Measurements from ENCODE around the gene EGFL8. TPM values are rescaled to one million over a fixed set of nuclear protein-coding genes. Genes with fewer than 3 reads are reported as not detected.
A peak's percentile ranks its signal among the peaks of the same experiment; 100 is the strongest.
"Not testable (repeated sequence)": the region's sequence is repeated elsewhere in the genome, so short reads cannot be mapped to it uniquely, and the experiment has no call there.

EGFL8 gene
- total RNA-seq, 1 donor from 2014 or later: 3.4 TPM

DNA sequence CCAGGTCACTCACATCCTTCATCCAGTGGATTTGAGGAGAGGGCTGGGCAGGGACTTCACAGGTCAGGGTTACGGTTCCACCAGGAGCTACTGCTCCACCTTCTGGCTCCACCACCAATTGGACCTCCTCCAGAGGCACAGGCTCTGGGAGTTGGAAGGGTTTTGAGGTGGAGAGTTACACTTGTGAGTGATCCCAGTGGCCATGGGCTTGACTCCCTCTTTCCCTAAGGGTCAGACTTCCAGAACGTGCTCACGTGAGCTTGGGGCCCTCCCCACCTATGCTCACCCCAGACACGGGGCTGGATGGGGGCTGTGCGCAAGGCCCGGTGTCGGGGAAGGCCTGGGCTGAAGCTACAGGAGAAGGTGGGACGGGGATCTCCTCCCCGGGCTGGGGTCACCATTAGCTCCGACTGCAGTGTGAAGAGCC, 18.2 kb downstream of the EGFL8 start:
- DNase-seq (no peak), ATAC-seq (ENCODE audit: low read depth) (no peak)

GRCh38 chr6:32183030-32183429, 18.6 kb downstream of the EGFL8 start:
- Mint-ChIP-seq H3K4me1 (peaks cover 46% of the 10 kb centered on the region), H3K4me3 (no peak overlapping the region), H3K27me3 (no peaks in the 10 kb centered on the region), H3K27ac (no peak overlapping the region), H3K9me3 (no peaks in the 10 kb centered on the region), H3K36me3 (ENCODE audit: low read depth) (peaks cover 82% of the 10 kb centered on the region)
- POLR2A ChIA-PET: interaction anchor here (1.1 to 2.2 kb wide), 3 partner anchors 7 to 12 kb away, joined by 5 to 19 read pairs (median 9); partner anchors contain the start of genes GPSM3 and PBX2
- ATAC-seq (ENCODE audit: low read depth) (no peak), DNase-seq (no peak)
- TF ChIP-seq, protein P1, sequence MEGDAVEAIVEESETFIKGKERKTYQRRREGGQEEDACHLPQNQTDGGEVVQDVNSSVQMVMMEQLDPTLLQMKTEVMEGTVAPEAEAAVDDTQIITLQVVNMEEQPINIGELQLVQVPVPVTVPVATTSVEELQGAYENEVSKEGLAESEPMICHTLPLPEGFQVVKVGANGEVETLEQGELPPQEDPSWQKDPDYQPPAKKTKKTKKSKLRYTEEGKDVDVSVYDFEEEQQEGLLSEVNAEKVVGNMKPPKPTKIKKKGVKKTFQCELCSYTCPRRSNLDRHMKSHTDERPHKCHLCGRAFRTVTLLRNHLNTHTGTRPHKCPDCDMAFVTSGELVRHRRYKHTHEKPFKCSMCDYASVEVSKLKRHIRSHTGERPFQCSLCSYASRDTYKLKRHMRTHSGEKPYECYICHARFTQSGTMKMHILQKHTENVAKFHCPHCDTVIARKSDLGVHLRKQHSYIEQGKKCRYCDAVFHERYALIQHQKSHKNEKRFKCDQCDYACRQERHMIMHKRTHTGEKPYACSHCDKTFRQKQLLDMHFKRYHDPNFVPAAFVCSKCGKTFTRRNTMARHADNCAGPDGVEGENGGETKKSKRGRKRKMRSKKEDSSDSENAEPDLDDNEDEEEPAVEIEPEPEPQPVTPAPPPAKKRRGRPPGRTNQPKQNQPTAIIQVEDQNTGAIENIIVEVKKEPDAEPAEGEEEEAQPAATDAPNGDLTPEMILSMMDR (IDR thresholded peaks at IDR 0.05): no peak
- CTCF ChIA-PET: no interaction called here
- intact Hi-C loops (cut with micrococcal nuclease): no loop called here

More for the DNA sequence above, 18.2 kb downstream of the EGFL8 start:
- ChIA-PET POLR2A (interaction anchor here (0.6 to 2.2 kb wide), 5 partner anchors 8 to 42 kb away, joined by 3 to 19 read pairs (median 8); partner anchors contain the start of genes GPSM3 and PBX2), CTCF (interaction anchor here (1.0 kb wide), 1 partner anchor 13 kb away, joined by 4 read pairs; no protein-coding TSS in a partner anchor)
- Mint-ChIP-seq H3K4me1 (peaks cover 45% of the 10 kb centered on the region), H3K27ac (no peak overlapping the region), H3K36me3 (ENCODE audit: low read depth) (peaks cover 79% of the 10 kb centered on the region), H3K4me3 (no peak overlapping the region), H3K27me3 (no peaks in the 10 kb centered on the region), H3K9me3 (no peaks in the 10 kb centered on the region)
- intact Hi-C loops (cut with micrococcal nuclease): no loop called here
- TF ChIP-seq, protein P1 (IDR thresholded peaks at IDR 0.05): no peak

DNA sequence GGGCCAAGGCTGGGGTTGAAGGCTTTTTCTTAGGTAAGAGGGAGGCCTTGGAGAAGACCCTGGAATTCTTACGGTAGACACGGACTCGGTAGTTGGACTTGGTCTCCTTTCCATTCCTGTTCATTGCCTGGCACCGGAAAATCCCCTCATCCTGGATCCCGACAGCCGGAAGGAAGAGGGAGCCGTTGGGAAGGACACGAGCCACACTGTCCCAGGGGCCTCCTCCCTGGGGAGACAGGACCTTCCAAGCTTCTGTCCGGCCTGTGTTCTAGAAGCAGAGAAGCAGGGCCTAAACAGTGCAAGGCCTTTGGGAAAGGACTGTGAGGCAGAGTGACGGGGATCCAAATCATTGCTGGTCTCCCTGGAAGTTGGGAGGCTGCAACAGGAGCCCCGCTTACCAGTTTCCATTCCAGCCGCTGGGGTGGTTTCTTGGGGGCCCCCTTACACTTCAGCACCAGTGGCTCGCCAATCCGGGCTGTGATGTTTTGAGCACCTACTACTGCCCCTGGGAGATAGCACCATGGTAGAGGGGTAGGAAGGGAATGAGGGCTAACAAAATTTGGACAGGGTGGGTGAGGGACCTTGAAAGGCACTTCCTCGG, 19.2 kb downstream of the EGFL8 start:
- Mint-ChIP-seq H3K4me3 (no peak overlapping the region), H3K27me3 (no peaks in the 10 kb centered on the region), H3K9me3 (no peaks in the 10 kb centered on the region), H3K27ac (no peak overlapping the region), H3K36me3 (ENCODE audit: low read depth) (peaks cover 82% of the 10 kb centered on the region), H3K4me1 (peaks cover 48% of the 10 kb centered on the region)
- ATAC-seq (ENCODE audit: low read depth) (no peak), DNase-seq (no peak)
- intact Hi-C loops (cut with micrococcal nuclease): no loop called here
- ChIA-PET CTCF (no interaction called here), POLR2A (interaction anchor here (1.1 to 1.9 kb wide), 2 partner anchors 9 to 12 kb away, joined by 5 to 9 read pairs; partner anchors contain the start of gene GPSM3)
- TF ChIP-seq, protein P1 (IDR thresholded peaks at IDR 0.05): no peak

GRCh38 chr6:32184084-32184640, 19.8 kb downstream of the EGFL8 start, which contains the start of gene AGER:
Gene AGER, minus strand, starts transcription at chr6:32184253. Its CDS starts 31 bp downstream, at chr6:32184222.
- no peak for ATAC-seq (ENCODE audit: low read depth)
- H3K4me3 Mint-ChIP-seq: no peak within 1 kb of the TSS

DNA sequence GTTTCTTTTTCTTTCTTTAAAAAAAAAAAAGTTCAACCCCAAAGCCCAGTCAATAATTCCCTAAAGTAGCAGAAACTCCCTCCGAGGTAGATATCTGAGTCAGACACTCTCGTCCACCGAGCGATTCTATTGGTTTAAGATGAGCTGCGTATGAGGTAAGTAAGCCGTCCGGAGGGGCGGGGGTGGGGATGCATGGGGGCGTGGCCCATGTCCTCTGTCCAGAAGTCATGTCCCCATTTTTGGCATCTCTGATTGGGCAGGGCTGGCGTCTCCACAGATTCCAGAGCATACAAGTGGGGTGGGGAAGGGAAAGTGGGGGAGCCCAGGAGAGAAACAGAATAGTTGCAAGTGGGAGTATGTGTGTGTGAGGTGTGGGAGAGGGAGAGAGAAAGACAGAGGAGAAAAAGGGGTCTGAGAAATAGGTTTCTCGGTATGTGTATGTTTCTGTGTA, 21.3 kb downstream of the EGFL8 start:
- intact Hi-C loops (cut with micrococcal nuclease); H3K27me3 Mint-ChIP-seq; DNase-seq; H3K9me3 Mint-ChIP-seq; CTCF ChIA-PET: not testable (repeated sequence)
- peak; percentile 10 for ATAC-seq (ENCODE audit: low read depth)
- Mint-ChIP-seq H3K4me3 (peak overlapping the region; percentile 36), H3K4me1 (peaks cover 45% of the 10 kb centered on the region), H3K27ac (peak overlapping the region; percentile 77), H3K36me3 (ENCODE audit: low read depth) (peaks cover 74% of the 10 kb centered on the region)
- POLR2A ChIA-PET: interaction anchor here (0.6 to 1.2 kb wide), 3 partner anchors 9 to 1133 kb away, joined by 3 to 5 read pairs (median 5); no protein-coding TSS in a partner anchor

More at GRCh38 chr6:32184084-32184640, 19.8 kb downstream of the EGFL8 start, which contains the start of gene AGER:
- Mint-ChIP-seq H3K27me3 (no peaks in the 10 kb centered on the region), H3K36me3 (ENCODE audit: low read depth) (peaks cover 82% of the 10 kb centered on the region), H3K9me3 (no peaks in the 10 kb centered on the region), H3K4me1 (peaks cover 48% of the 10 kb centered on the region), H3K27ac (no peak within 1 kb of the TSS)
- TF ChIP-seq, protein P1 (IDR thresholded peaks at IDR 0.05): no peak
- CTCF ChIA-PET: no interaction called here
- DNase-seq: no peak
- intact Hi-C loops (cut with micrococcal nuclease): no loop called here
- POLR2A ChIA-PET: no interaction called here

DNA sequence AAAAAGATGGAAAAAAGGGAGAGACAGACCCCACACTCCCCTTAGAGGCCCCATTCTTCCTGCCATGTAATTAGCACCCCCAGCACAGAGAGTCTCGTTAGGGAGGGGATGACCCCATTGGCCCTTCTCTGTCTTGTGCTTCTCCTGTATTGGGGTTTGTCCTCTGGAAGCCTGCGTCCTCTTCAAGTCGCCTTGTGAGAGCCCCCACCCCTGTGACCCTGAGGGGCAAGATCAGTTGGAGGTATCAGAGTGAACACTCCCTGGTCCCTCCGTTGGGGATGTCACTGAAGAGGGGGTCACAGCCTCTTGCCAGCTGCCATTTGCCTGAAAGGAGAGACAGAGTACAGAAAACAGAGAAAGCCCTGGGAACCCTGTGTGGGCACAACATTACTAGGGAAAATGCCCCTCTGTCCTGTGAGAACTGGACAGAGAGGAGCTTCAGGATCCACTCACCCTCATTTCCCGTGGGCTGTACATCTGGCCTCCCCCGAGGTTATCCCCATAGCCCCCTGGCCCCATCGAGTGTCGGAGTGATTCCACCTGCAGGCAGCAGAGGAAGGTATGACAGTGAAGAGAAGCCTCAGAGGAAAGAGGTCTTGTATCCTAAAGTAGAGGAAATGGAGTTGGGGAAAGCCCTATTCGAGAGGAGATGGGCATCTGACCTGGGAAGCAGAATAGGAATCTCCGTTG, 21.9 kb downstream of the EGFL8 start:
- POLR2A ChIA-PET: interaction anchor here (0.7 to 1.4 kb wide), 3 partner anchors 10 to 34 kb away, joined by 5 to 8 read pairs (median 5); no protein-coding TSS in a partner anchor
- Mint-ChIP-seq H3K4me1 (peaks cover 49% of the 10 kb centered on the region), H3K36me3 (ENCODE audit: low read depth) (peaks cover 72% of the 10 kb centered on the region), H3K27ac (peak overlapping the region; percentile 77), H3K4me3 (peak overlapping the region; percentile 36)
- H3K27me3 Mint-ChIP-seq; intact Hi-C loops (cut with micrococcal nuclease); CTCF ChIA-PET; H3K9me3 Mint-ChIP-seq; ATAC-seq (ENCODE audit: low read depth); DNase-seq: not testable (repeated sequence)
